ENCODE data around the gene NOP53. TPM values are rescaled to one million over a fixed set of nuclear protein-coding genes. Genes with fewer than 3 reads are reported as not detected.

NOP53 gene
- total and polyA plus RNA-seq, 9 of the 15 experiments (the other 6 are each of a cell fraction or from before 2014, with no cell fraction given) = 6.5 to 274 (median 145) TPM

DNA sequence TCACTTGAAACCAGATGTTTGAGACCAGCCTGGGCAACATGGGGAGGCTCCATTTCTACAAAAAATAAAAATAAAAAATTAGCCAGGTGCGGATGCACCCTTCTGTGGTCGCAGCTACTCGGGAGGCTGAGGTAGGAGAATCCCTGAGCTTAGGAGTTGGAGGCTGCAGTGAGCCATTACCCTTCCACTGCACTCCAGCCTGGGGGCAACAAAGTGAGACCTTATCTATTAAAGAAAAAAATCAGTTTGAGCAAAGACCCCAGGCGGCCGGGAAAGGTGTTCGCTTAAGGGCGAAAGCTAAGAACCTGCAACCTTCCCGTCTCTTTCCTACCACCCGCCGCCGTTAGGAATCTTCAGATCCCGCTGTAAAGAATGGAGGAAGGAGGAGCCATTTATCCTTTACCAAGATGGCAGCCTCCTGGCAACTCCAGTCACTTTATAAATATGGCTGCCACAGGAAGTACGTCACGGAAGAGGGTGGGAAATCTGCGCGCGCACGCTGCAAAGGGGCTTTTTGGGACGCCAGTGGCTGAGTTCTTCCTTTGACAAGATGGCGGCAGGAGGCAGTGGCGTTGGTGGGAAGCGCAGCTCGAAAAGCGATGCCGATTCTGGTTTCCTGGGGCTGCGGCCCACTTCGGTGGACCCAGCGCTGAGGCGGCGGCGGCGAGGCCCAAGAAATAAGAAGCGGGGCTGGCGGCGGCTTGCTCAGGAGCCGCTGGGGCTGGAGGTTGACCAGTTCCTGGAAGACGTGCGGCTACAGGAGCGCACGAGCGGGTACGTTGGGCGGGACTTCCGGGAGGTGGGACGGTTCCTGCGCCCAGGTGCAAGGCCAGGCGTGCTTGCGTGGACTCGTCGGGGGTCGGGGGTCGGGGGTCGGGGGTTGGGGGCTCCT lies at the start of gene NOP53 (continued):
- TF ChIP-seq, protein P1, sequence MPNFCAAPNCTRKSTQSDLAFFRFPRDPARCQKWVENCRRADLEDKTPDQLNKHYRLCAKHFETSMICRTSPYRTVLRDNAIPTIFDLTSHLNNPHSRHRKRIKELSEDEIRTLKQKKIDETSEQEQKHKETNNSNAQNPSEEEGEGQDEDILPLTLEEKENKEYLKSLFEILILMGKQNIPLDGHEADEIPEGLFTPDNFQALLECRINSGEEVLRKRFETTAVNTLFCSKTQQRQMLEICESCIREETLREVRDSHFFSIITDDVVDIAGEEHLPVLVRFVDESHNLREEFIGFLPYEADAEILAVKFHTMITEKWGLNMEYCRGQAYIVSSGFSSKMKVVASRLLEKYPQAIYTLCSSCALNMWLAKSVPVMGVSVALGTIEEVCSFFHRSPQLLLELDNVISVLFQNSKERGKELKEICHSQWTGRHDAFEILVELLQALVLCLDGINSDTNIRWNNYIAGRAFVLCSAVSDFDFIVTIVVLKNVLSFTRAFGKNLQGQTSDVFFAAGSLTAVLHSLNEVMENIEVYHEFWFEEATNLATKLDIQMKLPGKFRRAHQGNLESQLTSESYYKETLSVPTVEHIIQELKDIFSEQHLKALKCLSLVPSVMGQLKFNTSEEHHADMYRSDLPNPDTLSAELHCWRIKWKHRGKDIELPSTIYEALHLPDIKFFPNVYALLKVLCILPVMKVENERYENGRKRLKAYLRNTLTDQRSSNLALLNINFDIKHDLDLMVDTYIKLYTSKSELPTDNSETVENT (CRISPR knock-in tag; IDR thresholded peaks at IDR 0.05) = peak; percentile 86
- TF ChIP-seq CBFA2T3 (IDR thresholded peaks at IDR 0.05) (no peak), NR2C1 (IDR thresholded peaks at IDR 0.05) (peak; percentile 87), NR2C1 (tag; IDR thresholded peaks at IDR 0.05) (peak; percentile 86), CC2D1A (IDR thresholded peaks at IDR 0.05) (no peak), SNIP1 (IDR thresholded peaks at IDR 0.05; ENCODE audit: low read depth) (no peak), IFI16 (CRISPR knock-in tag; IDR thresholded peaks at IDR 0.05) (no peak), DPF2 (IDR thresholded peaks at IDR 0.05) (no peak), PTTG1 (tag; IDR thresholded peaks at IDR 0.05; ENCODE audit: low read depth) (no peak), ZNF143 (CRISPR knock-in tag; IDR thresholded peaks at IDR 0.05) (no peak), SUPT5H (IDR thresholded peaks at IDR 0.05) (peak; percentile 99), ZNF175 (CRISPR knock-in tag; IDR thresholded peaks at IDR 0.05; ENCODE audit: low read depth) (peak; percentile 43; the same call in 1 of the 2 replicates), ZNF263 (CRISPR knock-in tag; IDR thresholded peaks at IDR 0.05; ENCODE audit: borderline replicate concordance) (no peak), FIP1L1 (IDR thresholded peaks at IDR 0.05; ENCODE audit: low read depth, low read length, poor library complexity, severe bottlenecking) (peak; percentile 89), HMG20B (CRISPR knock-in tag; IDR thresholded peaks at IDR 0.05) (no peak), MTA2 (IDR thresholded peaks at IDR 0.05; ENCODE audit: low read depth) (no peak), EZH2 (IDR thresholded peaks at IDR 0.05; ENCODE audit: borderline replicate concordance, low read depth, low read length) (no peak), BCOR (IDR thresholded peaks at IDR 0.05) (no peak), SOX6 (IDR thresholded peaks at IDR 0.05) (peak; percentile 34; the same call in 1 of the 2 replicates), KLF16 (IDR thresholded peaks at IDR 0.05) (no peak), DMBX1 (CRISPR knock-in tag; IDR thresholded peaks at IDR 0.05; ENCODE audit: borderline replicate concordance) (peak; percentile 71; the same call in 1 of the 2 replicates), TGIF2 (CRISPR knock-in tag; IDR thresholded peaks at IDR 0.05) (no peak), GTF2E2 (tag; IDR thresholded peaks at IDR 0.05) (peak; percentile 56; the same call in 1 of the 2 replicates)
- TF ChIP-seq, protein P2, sequence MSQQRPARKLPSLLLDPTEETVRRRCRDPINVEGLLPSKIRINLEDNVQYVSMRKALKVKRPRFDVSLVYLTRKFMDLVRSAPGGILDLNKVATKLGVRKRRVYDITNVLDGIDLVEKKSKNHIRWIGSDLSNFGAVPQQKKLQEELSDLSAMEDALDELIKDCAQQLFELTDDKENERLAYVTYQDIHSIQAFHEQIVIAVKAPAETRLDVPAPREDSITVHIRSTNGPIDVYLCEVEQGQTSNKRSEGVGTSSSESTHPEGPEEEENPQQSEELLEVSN (IDR thresholded peaks at IDR 0.05; ENCODE audit: borderline replicate concordance in 1 of 2, extremely low read depth in 1 of 2, insufficient read depth in 1 of 2, insufficient read length in 1 of 2, low read depth in 1 of 2, low read length in 1 of 2, poor library complexity in 1 of 2, severe bottlenecking in 1 of 2) = peak in 1 of 2 experiments; percentile 20
- TF ChIP-seq, protein P3, sequence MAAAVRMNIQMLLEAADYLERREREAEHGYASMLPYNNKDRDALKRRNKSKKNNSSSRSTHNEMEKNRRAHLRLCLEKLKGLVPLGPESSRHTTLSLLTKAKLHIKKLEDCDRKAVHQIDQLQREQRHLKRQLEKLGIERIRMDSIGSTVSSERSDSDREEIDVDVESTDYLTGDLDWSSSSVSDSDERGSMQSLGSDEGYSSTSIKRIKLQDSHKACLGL (CRISPR knock-in tag; IDR thresholded peaks at IDR 0.05; ENCODE audit: borderline replicate concordance, poor library complexity, severe bottlenecking) = peak; percentile 52
- TF ChIP-seq, protein P4, sequence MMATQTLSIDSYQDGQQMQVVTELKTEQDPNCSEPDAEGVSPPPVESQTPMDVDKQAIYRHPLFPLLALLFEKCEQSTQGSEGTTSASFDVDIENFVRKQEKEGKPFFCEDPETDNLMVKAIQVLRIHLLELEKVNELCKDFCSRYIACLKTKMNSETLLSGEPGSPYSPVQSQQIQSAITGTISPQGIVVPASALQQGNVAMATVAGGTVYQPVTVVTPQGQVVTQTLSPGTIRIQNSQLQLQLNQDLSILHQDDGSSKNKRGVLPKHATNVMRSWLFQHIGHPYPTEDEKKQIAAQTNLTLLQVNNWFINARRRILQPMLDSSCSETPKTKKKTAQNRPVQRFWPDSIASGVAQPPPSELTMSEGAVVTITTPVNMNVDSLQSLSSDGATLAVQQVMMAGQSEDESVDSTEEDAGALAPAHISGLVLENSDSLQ (IDR thresholded peaks at IDR 0.05) = peak; percentile 82
